SK-N-SH treated with all-trans-retinoic acid at 6 μM for 48 hours (cell line): ENCODE data around the gene FN1.

Experiments
- ATAC-seq: fragments of 200-7000 bp; cut with Tn5 transposase; 3 replicates; pipeline ENCODE4 v1.9.1; 2020; ENCODE audit warnings: mild to moderate bottlenecking, moderate library complexity
- ARNTL ChIP-seq: fragments of 450-650 bp; formaldehyde crosslinking; IDR thresholded peaks from 2 replicates; pipeline ENCODE4 v1.5.0; 2020; ENCODE audit warnings: low read depth, mild to moderate bottlenecking, moderate library complexity, borderline replicate concordance
- BACH2 ChIP-seq: fragments of 250-450 bp; sonication (Bioruptor Pico); IDR thresholded peaks from 2 replicates; pipeline ENCODE4 v1.9.0; 2021; ENCODE audit warnings: mild to moderate bottlenecking, borderline replicate concordance
- CREB5 ChIP-seq: fragments of 250-450 bp; sonication (Bioruptor Pico); IDR thresholded peaks from 2 replicates; pipeline ENCODE4 v1.5.1; 2020; ENCODE audit warnings: low read depth, mild to moderate bottlenecking, moderate library complexity
- CSDC2 ChIP-seq: fragments of 250-450 bp; sonication (Bioruptor Pico); IDR thresholded peaks from 2 replicates; pipeline ENCODE4 v1.5.0; 2020; ENCODE audit warnings: mild to moderate bottlenecking, moderate library complexity
- CSRNP3 ChIP-seq: fragments of 250-450 bp; sonication (Bioruptor Pico); IDR thresholded peaks from 2 replicates; pipeline ENCODE4 v1.5.1; 2021; ENCODE audit warnings: mild to moderate bottlenecking, moderate library complexity
- ESRRG ChIP-seq: fragments of 250-450 bp; sonication (Bioruptor Pico); IDR thresholded peaks from 2 replicates; pipeline ENCODE4 v1.6.1; 2021; ENCODE audit warnings: mild to moderate bottlenecking
- GLIS3 ChIP-seq: fragments of 250-450 bp; sonication (Bioruptor Pico); IDR thresholded peaks from 2 replicates; pipeline ENCODE4 v1.5.0; 2020; ENCODE audit warnings: mild to moderate bottlenecking, moderate library complexity
- ISL1 ChIP-seq: fragments of 250-450 bp; sonication (Bioruptor Pico); IDR thresholded peaks from 2 replicates; pipeline ENCODE4 v2.1.2; 2022; ENCODE audit warnings: mild to moderate bottlenecking, moderate library complexity
- OSR1 ChIP-seq: fragments of 250-450 bp; sonication (Bioruptor Pico); IDR thresholded peaks from 2 replicates; pipeline ENCODE4 v1.8.0; 2022; ENCODE audit warnings: moderate library complexity, mild to moderate bottlenecking, inconsistent platforms
- PATZ1 ChIP-seq: fragments of 250-450 bp; sonication (Bioruptor Pico); IDR thresholded peaks from 2 replicates; pipeline ENCODE4 v1.8.0; 2020; ENCODE audit warnings: mild to moderate bottlenecking, moderate library complexity, borderline replicate concordance
- POU6F1 ChIP-seq: fragments of 250-450 bp; sonication (Bioruptor Pico); IDR thresholded peaks from 2 replicates; pipeline ENCODE4 v1.8.0; 2021; ENCODE audit warnings: low read depth, mild to moderate bottlenecking, moderate library complexity, borderline replicate concordance
- PPARA ChIP-seq: fragments of 250-450 bp; sonication (Bioruptor Pico); IDR thresholded peaks from 2 replicates; pipeline ENCODE4 v1.5.0; 2020; ENCODE audit warnings: mild to moderate bottlenecking, borderline replicate concordance
- RARB ChIP-seq: fragments of 250-450 bp; sonication (Bioruptor Pico); IDR thresholded peaks from 2 replicates; pipeline ENCODE4 v1.8.0; 2021; ENCODE audit warnings: mild to moderate bottlenecking, moderate library complexity
- SNAI2 ChIP-seq: fragments of 250-450 bp; sonication (Bioruptor Pico); IDR thresholded peaks from 2 replicates; pipeline ENCODE4 v1.5.0; 2020; ENCODE audit warnings: mild to moderate bottlenecking, moderate library complexity
- TCF4 ChIP-seq: fragments of 250-450 bp; sonication (Bioruptor Pico); IDR thresholded peaks from 2 replicates; pipeline ENCODE4 v1.8.0; 2021; ENCODE audit warnings: mild to moderate bottlenecking, moderate library complexity, borderline replicate concordance
- TSHZ2 ChIP-seq: fragments of 250-450 bp; sonication (Bioruptor Pico); IDR thresholded peaks from 2 replicates; pipeline ENCODE4 v1.5.0; 2020; ENCODE audit warnings: mild to moderate bottlenecking, moderate library complexity
- ZC3H10 ChIP-seq: fragments of 250-450 bp; sonication (Bioruptor Pico); IDR thresholded peaks from 2 replicates; pipeline ENCODE4 v1.5.1; 2021; ENCODE audit warnings: mild to moderate bottlenecking, moderate library complexity
- ZFP3 ChIP-seq: fragments of 250-450 bp; sonication (Bioruptor Pico); IDR thresholded peaks from 2 replicates; pipeline ENCODE4 v1.5.0; 2020; ENCODE audit warnings: mild to moderate bottlenecking, moderate library complexity
- ZNF565 ChIP-seq: fragments of 450-650 bp; formaldehyde crosslinking; conservative IDR thresholded peaks from 2 replicates; pipeline ENCODE4 v1.5.0; 2020; ENCODE audit warnings: low read depth, mild to moderate bottlenecking, moderate library complexity
- ZNF8 ChIP-seq: fragments of 450-650 bp; formaldehyde crosslinking; IDR thresholded peaks from 2 replicates; pipeline ENCODE4 v1.5.0; 2020; ENCODE audit warnings: mild to moderate bottlenecking, moderate library complexity

Gene FN1

GRCh38 chr2:215354771-215355695 lies 80.8 kb downstream of the FN1 start:
- TF ChIP-seq ZNF565 (CRISPR knock-in tag) (no peak), ZFP3 (CRISPR knock-in tag) (no peak), ESRRG (CRISPR knock-in tag) (no peak), TSHZ2 (CRISPR knock-in tag) (no peak), GLIS3 (CRISPR knock-in tag) (no peak), SNAI2 (CRISPR knock-in tag) (no peak), CREB5 (CRISPR knock-in tag) (no peak), PPARA (CRISPR knock-in tag) (no peak), BACH2 (no peak)
- no peak; the same call in 2 of the 3 replicates for ATAC-seq

GRCh38 chr2:215352602-215353001 lies 83.3 kb downstream of the FN1 start:
- no peak for ATAC-seq
- TF ChIP-seq TCF4 (no peak), ZFP3 (CRISPR knock-in tag) (no peak), CREB5 (CRISPR knock-in tag) (no peak), PATZ1 (CRISPR knock-in tag) (no peak), RARB (no peak), GLIS3 (CRISPR knock-in tag) (no peak), CSRNP3 (CRISPR knock-in tag) (no peak), CSDC2 (CRISPR knock-in tag) (no peak), ARNTL (no peak), OSR1 (CRISPR knock-in tag) (no peak), ZC3H10 (no peak), ZNF8 (no peak), POU6F1 (CRISPR knock-in tag) (no peak), ISL1 (CRISPR knock-in tag) (no peak)
